GM23248 (cell line): ENCODE measurements around the gene DPPA3. TPM values are rescaled to one million over a fixed set of nuclear protein-coding genes. Genes with fewer than 3 reads are reported as not detected.
"Not testable (repeated sequence)": the region's sequence is repeated elsewhere in the genome, so short reads cannot be mapped to it uniquely, and the experiment has no call there.

Experiments
- DNase-seq: peaks from one replicate; pipeline ENCODE4 v3.0.0-alpha.2; 2015
- H2AFZ ChIP-seq: fragments of 200-600 bp; sonication (generic); 2 replicates; pipeline ENCODE4 v1.6.1; 2016; ENCODE audit warnings: antibody characterized with exemption
- H3F3A ChIP-seq: fragments of 200-600 bp; sonication (generic); 2 replicates; pipeline ENCODE4 v1.6.1; 2016; ENCODE audit warnings: mild to moderate bottlenecking, antibody characterized with exemption, mixed run types; ENCODE audit not compliant: insufficient read depth
- H3K27ac ChIP-seq: fragments of 200-600 bp; sonication (generic); 2 replicates; pipeline ENCODE4 v1.5.1; 2016; ENCODE audit warnings: mild to moderate bottlenecking
- H3K27me3 ChIP-seq: fragments of 200-600 bp; sonication (generic); replicated peaks from 2 replicates; pipeline ENCODE4 v1.6.1; 2016; ENCODE audit warnings: mild to moderate bottlenecking; ENCODE audit not compliant: insufficient read depth
- H3K36me3 ChIP-seq: fragments of 200-600 bp; sonication (generic); 2 replicates; pipeline ENCODE4 v1.6.1; 2016; ENCODE audit warnings: low read depth, mild to moderate bottlenecking
- H3K4me1 ChIP-seq: fragments of 200-600 bp; sonication (generic); 2 replicates; pipeline ENCODE4 v1.6.1; 2016; ENCODE audit warnings: mild to moderate bottlenecking; ENCODE audit not compliant: insufficient read depth
- H3K4me2 ChIP-seq: fragments of 200-600 bp; sonication (generic); one replicate; pipeline ENCODE4 v1.6.1; 2016; ENCODE audit warnings: mild to moderate bottlenecking; ENCODE audit not compliant: unreplicated experiment
- H3K4me3 ChIP-seq: fragments of 200-600 bp; sonication (generic); 2 replicates; pipeline ENCODE4 v1.5.1; 2016; ENCODE audit warnings: mild to moderate bottlenecking
- H3K79me2 ChIP-seq: fragments of 200-600 bp; sonication (generic); 2 replicates; pipeline ENCODE4 v1.6.1; 2016; ENCODE audit warnings: mild to moderate bottlenecking; ENCODE audit not compliant: insufficient read depth
- H3K9ac ChIP-seq: fragments of 200-600 bp; sonication (generic); 2 replicates; pipeline ENCODE4 v1.6.1; 2016; ENCODE audit warnings: mild to moderate bottlenecking
- H3K9me2 ChIP-seq: fragments of 200-600 bp; sonication (generic); 2 replicates; pipeline ENCODE4 v1.6.1; 2016; ENCODE audit warnings: mixed run types, mild to moderate bottlenecking, moderate library complexity; ENCODE audit not compliant: insufficient read depth
- H3K9me3 ChIP-seq: fragments of 200-600 bp; sonication (generic); one replicate; pipeline ENCODE4 v1.6.1; 2017; ENCODE audit warnings: low read depth
- H4K20me1 ChIP-seq: fragments of 200-600 bp; sonication (generic); 2 replicates; pipeline ENCODE4 v1.6.0; 2016; ENCODE audit not compliant: insufficient read depth
- EZH2 ChIP-seq: fragments of 200-600 bp; sonication (generic); IDR thresholded peaks from 2 replicates; pipeline ENCODE4 v1.6.1; 2018; ENCODE audit warnings: antibody characterized with exemption, mild to moderate bottlenecking; ENCODE audit not compliant: insufficient read depth, poor library complexity, severe bottlenecking
- EZH2phosphoT487 ChIP-seq: fragments of 200-600 bp; sonication (generic); IDR thresholded peaks from 2 replicates; pipeline ENCODE4 v1.6.1; 2018; ENCODE audit warnings: antibody characterized with exemption, moderate library complexity, mild to moderate bottlenecking, low read depth; ENCODE audit not compliant: insufficient read depth
- WGBS, 2 experiments: methylation state at CpG; one replicate each; pipeline ENCODE4 v1.1.6; 2015 to 2017; ENCODE audit warnings: low lambda C conversion rate in 2 of 2, low coverage in 1 of 2; ENCODE audit errors: missing lambda C conversion rate in 2 of 2; 5-methylcytosine and 5-hydroxymethylcytosine counted together
- in situ Hi-C: fragments of 300-500 bp; cut with MboI; formaldehyde crosslinking; loops from 2 replicates; pipeline ENCODE4 v1.15.0; 2020
- polyA plus RNA-seq: library from polyadenylated mRNA; unstranded; fragments of >200 nt; fragmentation: Nextera tagmentation; extraction: Ambion mirVana; gene quantifications from 2 replicates; pipeline ENCODE4 v1.2.1, GENCODE V29; 2016
- total RNA-seq: library from RNA; depleted of rRNA; stranded (reverse); fragments of >200 nt; shearing (Covaris generic); gene quantifications from 2 replicates; pipeline ENCODE4 v1.2.3, GENCODE V29; 2014; rRNA removed

The DPPA3 gene
- not detected in 2 replicates for total RNA-seq
- not detected in 2 replicates for polyA plus RNA-seq

DNA sequence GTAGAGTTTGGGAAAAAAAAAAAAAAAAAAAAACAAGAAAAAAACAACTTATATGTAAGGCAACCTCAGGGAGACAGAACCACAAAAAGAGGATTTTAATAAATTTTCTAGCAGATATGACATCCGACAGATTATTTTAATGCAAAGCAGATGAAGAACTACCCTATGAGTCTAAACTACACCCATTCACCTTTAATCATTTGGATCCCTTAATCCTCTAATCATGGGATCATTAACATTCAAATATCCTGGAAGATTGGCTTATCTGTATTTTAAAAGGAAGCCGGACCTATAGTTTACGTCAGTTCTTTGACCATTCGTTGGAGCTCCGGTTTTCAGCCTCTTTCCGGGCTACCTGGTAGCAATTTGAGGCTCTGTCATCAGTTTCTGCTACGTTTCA lies at the start of gene DPPA3:
Gene DPPA3 (plus strand): TSS at position 301 of the 400 bp plus-strand sequence. CDS start 138 bp downstream, outside the sequence.
- Histone ChIP-seq H3K79me2 (no peaks in the 10 kb centered on the region), H3K36me3 (no peaks in the 10 kb centered on the region), H3K9me3 (no peaks in the 10 kb centered on the region), H2AFZ (no peak within 1 kb of the TSS), H3K27me3 (0 out of 2 replicates have a peak, but pooled peaks cover 9% of the 10 kb centered on the region), H3F3A (no peaks in the 10 kb centered on the region), H3K4me2 (no peak within 1 kb of the TSS), H3K9ac (no peak within 1 kb of the TSS), H3K9me2 (no peaks in the 10 kb centered on the region), H3K27ac (no peak within 1 kb of the TSS), H3K4me1 (no peaks in the 10 kb centered on the region), H3K4me3 (no peak within 1 kb of the TSS), H4K20me1 (no peaks in the 10 kb centered on the region)
- no peak for TF ChIP-seq EZH2
- no peak for TF ChIP-seq EZH2phosphoT487
- no peak for DNase-seq
- 54 to 56% methylated on average over 7 of the region's 7 CpGs for WGBS, 2 experiments
- in situ Hi-C loops: no loop called here

DNA sequence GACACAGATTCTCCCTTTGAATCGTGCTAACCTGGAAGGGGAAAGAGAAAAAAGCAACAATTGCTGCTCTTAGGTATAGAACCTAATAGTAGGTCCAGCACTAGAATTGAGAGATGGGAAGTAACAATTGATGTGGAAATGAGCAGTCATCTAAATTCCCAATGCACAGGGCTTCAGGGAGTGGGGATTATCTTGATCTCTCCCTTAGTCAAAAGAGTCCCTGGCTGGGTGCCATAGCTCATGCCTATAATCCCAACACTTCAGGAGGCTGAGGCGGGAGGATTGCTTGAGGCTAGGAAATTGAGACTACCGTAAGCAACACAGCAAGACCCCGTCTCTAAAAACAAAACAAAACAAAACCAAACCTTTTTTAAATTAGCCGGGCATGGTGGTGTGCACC lies 49.5 kb upstream of the DPPA3 start:
- Histone ChIP-seq H3K4me3 (no peak overlapping the region), H3K9me3 (no peaks in the 10 kb centered on the region), H3K9me2 (no peaks in the 10 kb centered on the region), H3K36me3 (no peaks in the 10 kb centered on the region), H3F3A (no peaks in the 10 kb centered on the region), H3K27ac (no peak overlapping the region), H3K4me1 (no peaks in the 10 kb centered on the region), H3K9ac (no peak overlapping the region), H3K79me2 (no peaks in the 10 kb centered on the region), H4K20me1 (no peaks in the 10 kb centered on the region), H3K27me3 (no peaks in the 10 kb centered on the region), H2AFZ (no peak overlapping the region), H3K4me2 (no peak overlapping the region)
- 64 to 70% methylated on average over 5 of the region's 5 CpGs for WGBS, 2 experiments
- TF ChIP-seq EZH2phosphoT487 (no peak), EZH2 (no peak)
- in situ Hi-C loops: no loop called here
- no peak for DNase-seq

DNA sequence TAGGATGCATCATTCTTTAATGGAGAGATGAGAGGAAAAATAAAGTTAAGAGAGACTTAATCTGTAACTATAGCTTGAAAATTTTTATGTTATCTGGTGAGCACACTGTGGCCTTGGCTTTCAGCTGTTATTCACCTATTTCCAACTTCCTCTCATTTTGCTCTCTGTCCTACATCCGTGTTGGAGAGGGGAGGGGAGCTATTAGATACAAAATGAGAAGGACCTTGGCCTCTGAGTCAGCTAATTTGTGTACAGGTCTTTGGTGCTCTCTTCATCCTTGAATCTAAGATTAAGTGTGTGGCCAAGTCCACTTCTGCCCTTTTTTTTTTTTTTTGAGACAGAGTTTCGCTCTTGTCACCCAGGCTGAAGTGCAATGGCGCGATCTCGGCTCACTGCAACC lies 44.6 kb upstream of the DPPA3 start:
- DNase-seq: no peak
- Histone ChIP-seq H3K9me3 (no peaks in the 10 kb centered on the region), H3K4me2 (no peak overlapping the region), H3K27me3 (no peaks in the 10 kb centered on the region), H3K9ac (no peak overlapping the region), H3K27ac (no peak overlapping the region), H3K9me2 (no peaks in the 10 kb centered on the region), H3F3A (no peaks in the 10 kb centered on the region), H3K4me3 (no peak overlapping the region), H4K20me1 (no peaks in the 10 kb centered on the region), H3K4me1 (no peaks in the 10 kb centered on the region), H3K79me2 (no peaks in the 10 kb centered on the region), H2AFZ (no peak overlapping the region), H3K36me3 (no peaks in the 10 kb centered on the region)
- 62 to 84% methylated on average over 2 to 5 of the region's 5 CpGs for WGBS, 2 experiments
- no peak for TF ChIP-seq EZH2phosphoT487
- TF ChIP-seq EZH2: no peak
- in situ Hi-C loops: no loop called here

DNA sequence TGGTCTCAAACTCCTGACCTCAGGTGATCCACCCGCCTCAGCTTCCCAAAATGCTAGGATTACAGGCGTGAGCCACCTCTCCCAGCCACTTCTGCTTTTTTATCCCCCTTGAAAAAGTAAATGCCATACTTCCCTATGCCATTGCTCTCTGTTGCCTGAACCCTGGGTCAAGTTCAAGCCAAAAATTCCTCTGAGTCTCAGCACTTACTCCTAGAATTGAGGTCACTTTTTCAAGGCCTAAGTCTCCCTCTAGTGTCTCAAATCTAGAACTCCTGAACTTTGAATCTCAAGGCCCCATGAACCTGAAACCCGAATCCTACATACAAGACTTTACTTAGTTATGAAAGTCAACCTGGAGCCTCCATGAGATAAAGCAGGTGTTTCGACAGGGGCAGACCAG lies 44.1 kb upstream of the DPPA3 start:
- DNase-seq: peak; percentile 47
- in situ Hi-C loops: no loop called here
- Histone ChIP-seq H3K27me3 (no peaks in the 10 kb centered on the region), H4K20me1 (no peaks in the 10 kb centered on the region), H2AFZ (no peak overlapping the region), H3K79me2 (no peaks in the 10 kb centered on the region), H3K4me1 (no peaks in the 10 kb centered on the region), H3K27ac (no peak overlapping the region), H3K9me2 (no peaks in the 10 kb centered on the region), H3F3A (no peaks in the 10 kb centered on the region), H3K4me2 (no peak overlapping the region), H3K4me3 (no peak overlapping the region), H3K9me3 (no peaks in the 10 kb centered on the region), H3K36me3 (no peaks in the 10 kb centered on the region), H3K9ac (no peak overlapping the region)
- no peak for TF ChIP-seq EZH2phosphoT487
- no peak for TF ChIP-seq EZH2
- 31 to 44% methylated on average over 4 of the region's 4 CpGs for WGBS, 2 experiments

DNA sequence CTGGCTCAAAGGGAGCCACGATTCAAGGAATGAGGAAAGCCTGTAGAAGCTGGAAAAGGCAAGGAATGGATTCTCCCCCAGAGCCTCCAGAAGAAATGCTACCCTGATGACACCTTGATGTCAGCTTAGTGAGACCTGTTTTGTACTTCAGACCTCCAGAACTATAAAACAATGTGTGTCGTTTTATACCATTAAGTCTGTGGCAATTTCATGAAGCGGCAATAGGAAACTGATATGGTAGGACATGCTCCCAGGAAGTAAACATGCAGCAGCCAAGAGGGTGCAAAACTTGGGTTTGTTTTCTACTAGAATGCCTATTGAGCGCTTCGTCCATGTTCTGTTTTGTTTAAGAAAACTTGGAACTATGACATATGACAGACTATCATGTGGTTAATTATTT lies 43.1 kb upstream of the DPPA3 start:
- Histone ChIP-seq H4K20me1 (no peaks in the 10 kb centered on the region), H3K4me3 (no peak overlapping the region), H3K27ac (no peak overlapping the region), H3K36me3 (no peaks in the 10 kb centered on the region), H3K79me2 (no peaks in the 10 kb centered on the region), H3F3A (no peaks in the 10 kb centered on the region), H3K9me3 (no peaks in the 10 kb centered on the region), H3K9ac (no peak overlapping the region), H2AFZ (no peak overlapping the region), H3K4me1 (no peaks in the 10 kb centered on the region), H3K27me3 (no peaks in the 10 kb centered on the region), H3K4me2 (no peak overlapping the region), H3K9me2 (no peaks in the 10 kb centered on the region)
- in situ Hi-C loops: no loop called here
- 33 to 42% methylated on average over 5 of the region's 5 CpGs for WGBS, 2 experiments
- TF ChIP-seq EZH2phosphoT487: no peak
- TF ChIP-seq EZH2: no peak
- no peak for DNase-seq

DNA sequence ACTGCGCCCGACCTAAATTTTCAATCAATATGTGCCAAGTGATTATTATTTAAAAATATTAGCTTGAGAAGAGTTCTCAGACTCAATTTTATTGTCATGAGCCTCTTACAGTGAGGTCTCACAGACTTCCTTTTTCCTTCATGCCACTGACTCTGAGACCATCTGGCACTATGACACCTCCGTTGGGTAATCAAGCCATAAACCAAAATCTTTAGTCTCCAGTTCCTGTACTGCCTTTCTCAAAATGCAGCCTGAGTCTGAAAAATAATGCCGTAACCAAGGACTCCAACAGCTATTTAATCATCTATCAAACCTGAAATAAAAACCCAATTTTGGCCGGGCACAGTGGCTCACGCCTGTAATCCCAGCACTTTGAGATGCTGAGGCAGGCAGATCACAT lies 35.8 kb upstream of the DPPA3 start:
- H4K20me1 ChIP-seq, H3K36me3 ChIP-seq, H3K4me3 ChIP-seq, H3K27ac ChIP-seq, H3K27me3 ChIP-seq, in situ Hi-C loops, H3K9me3 ChIP-seq, H3F3A ChIP-seq, H3K4me1 ChIP-seq, H3K9ac ChIP-seq, H3K9me2 ChIP-seq, DNase-seq, H3K79me2 ChIP-seq, H3K4me2 ChIP-seq, H2AFZ ChIP-seq: not testable (repeated sequence)
- WGBS, 2 experiments: 46 to 48% methylated on average over 6 of the region's 6 CpGs

DNA sequence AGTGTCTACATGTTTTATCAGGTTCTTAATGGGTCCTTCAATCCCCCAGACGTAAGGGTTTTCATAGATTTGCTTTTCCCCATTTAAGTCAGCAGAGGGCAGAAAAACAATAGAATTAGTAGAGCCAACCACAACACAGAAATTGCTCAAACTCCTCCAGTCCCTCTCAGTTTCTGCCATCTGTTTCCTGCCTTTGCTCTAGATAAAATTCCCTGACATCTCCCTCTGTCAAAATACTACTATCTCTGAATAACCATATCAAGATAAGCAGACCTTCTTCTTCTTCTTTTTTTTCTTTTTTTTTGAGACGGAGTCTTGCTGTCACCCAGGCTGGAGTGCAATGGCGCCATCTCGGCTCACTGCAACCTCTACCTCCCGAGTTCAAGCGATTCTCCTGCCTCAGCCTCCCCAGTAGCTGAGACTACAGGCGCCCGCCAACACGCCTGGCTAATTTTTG lies 33.8 kb upstream of the DPPA3 start:
- H4K20me1 ChIP-seq, H3K9ac ChIP-seq, H3K4me1 ChIP-seq, H3K27me3 ChIP-seq, H3K27ac ChIP-seq, H3K36me3 ChIP-seq, H3K79me2 ChIP-seq, H3K4me3 ChIP-seq, H3F3A ChIP-seq, H3K9me2 ChIP-seq, H3K9me3 ChIP-seq, H3K4me2 ChIP-seq, in situ Hi-C loops: not testable (repeated sequence)
- DNase-seq: peak; percentile 74
- peak overlapping the region; percentile 61; the same call in 1 of the 2 replicates for H2AFZ ChIP-seq
- WGBS, 2 experiments: 34 to 37% methylated on average over 9 of the region's 9 CpGs
